ENCODE results near the gene CELF2. TPM values are rescaled to one million over a fixed set of nuclear protein-coding genes. Genes with fewer than 3 reads are reported as not detected.
"Not testable (repeated sequence)": the region's sequence is repeated elsewhere in the genome, so short reads cannot be mapped to it uniquely, and the experiment has no call there.

Gene CELF2
- total and polyA plus RNA-seq, 7 donors: 6.0 to 83.1 (median 48.9) TPM

GRCh38 chr10:11344081-11344480 lies 326.4 kb downstream of the CELF2 start:
- WGBS, 2 donors: 96 to 98% methylated on average over 30 of the region's 30 CpGs
- TF ChIP-seq POLR2A (IDR thresholded peaks at IDR 0.05) (no peak), CTCF (IDR thresholded peaks at IDR 0.05) (no peak), POLR2AphosphoS5 (IDR thresholded peaks at IDR 0.05) (no peak), EP300 (IDR thresholded peaks at IDR 0.05) (no peak)

GRCh38 chr10:11344550-11344949 lies 326.9 kb downstream of the CELF2 start:
- no peak for DNase-seq
- Histone ChIP-seq H3K9me3 (no peaks in the 10 kb centered on the region), H3K4me1 (peaks cover 0 to 14% (median 10%) of the 10 kb centered on the region in 4 donors), H3K27me3 (no peaks in the 10 kb centered on the region), H3K4me3 (no peak overlapping the region), H3K36me3 (no peaks in the 10 kb centered on the region), H3K27ac (no peak overlapping the region)
- intact Hi-C loops (cut with DNase I): no loop called here
- TF ChIP-seq POLR2A (IDR thresholded peaks at IDR 0.05) (no peak), EP300 (IDR thresholded peaks at IDR 0.05) (no peak), CTCF (IDR thresholded peaks at IDR 0.05) (no peak), POLR2AphosphoS5 (IDR thresholded peaks at IDR 0.05) (no peak)
- 84 to 95% methylated on average over 28 of the region's 28 CpGs for WGBS, 2 donors

More at GRCh38 chr10:11344081-11344480, 326.4 kb downstream of the CELF2 start:
- Histone ChIP-seq H3K4me1 (peaks cover 0 to 14% (median 10%) of the 10 kb centered on the region in 4 donors), H3K9me3 (no peaks in the 10 kb centered on the region), H3K27me3 (no peaks in the 10 kb centered on the region), H3K36me3 (no peaks in the 10 kb centered on the region), H3K4me3 (no peak overlapping the region), H3K27ac (no peak overlapping the region)
- intact Hi-C loops (cut with DNase I): no loop called here
- DNase-seq: no peak

- WGBS, 2 donors: 54 to 55% methylated on average over 10 of the region's 10 CpGs
These were observed 327.8 kb downstream of the CELF2 start for GRCh38 chr10:11345224-11346054.

GRCh38 chr10:11347580-11347979 lies 329.9 kb downstream of the CELF2 start:
- intact Hi-C loops (cut with DNase I); H3K36me3 ChIP-seq; DNase-seq; H3K27me3 ChIP-seq; H3K27ac ChIP-seq; H3K4me3 ChIP-seq; H3K9me3 ChIP-seq: not testable (repeated sequence)
- H3K4me1 ChIP-seq: peaks cover 0 to 14% (median 10%) of the 10 kb centered on the region in 4 donors
- WGBS, 2 donors: 92 to 95% methylated on average over 5 of the region's 5 CpGs

More at GRCh38 chr10:11345224-11346054, 327.8 kb downstream of the CELF2 start:
- TF ChIP-seq EP300 (IDR thresholded peaks at IDR 0.05) (no peak), CTCF (IDR thresholded peaks at IDR 0.05) (no peak), POLR2A (IDR thresholded peaks at IDR 0.05) (no peak), POLR2AphosphoS5 (IDR thresholded peaks at IDR 0.05) (peak in 2 of 4 donors; percentile 24 to 38)
- intact Hi-C loops (cut with DNase I): no loop called here
- Histone ChIP-seq H3K27ac (no peak overlapping the region), H3K36me3 (no peaks in the 10 kb centered on the region), H3K4me1 (peaks cover 0 to 14% (median 10%) of the 10 kb centered on the region in 4 donors), H3K4me3 (no peak overlapping the region), H3K27me3 (no peaks in the 10 kb centered on the region), H3K9me3 (no peaks in the 10 kb centered on the region)
- DNase-seq: no peak

GRCh38 chr10:11351801-11352200 lies 334.1 kb downstream of the CELF2 start:
- Histone ChIP-seq H3K27me3 (no peaks in the 10 kb centered on the region), H3K4me3 (no peak overlapping the region), H3K27ac (no peak overlapping the region), H3K9me3 (no peaks in the 10 kb centered on the region), H3K4me1 (no peaks in the 10 kb centered on the region), H3K36me3 (no peaks in the 10 kb centered on the region)
- no peak for DNase-seq
- intact Hi-C loops (cut with DNase I): no loop called here
- 89 to 97% methylated on average over 9 of the region's 9 CpGs for whole genome bisulfite sequencing, 2 donors
- TF ChIP-seq POLR2A (IDR thresholded peaks at IDR 0.05): no peak
- no peak for TF ChIP-seq POLR2AphosphoS5 (IDR thresholded peaks at IDR 0.05)
- TF ChIP-seq CTCF (IDR thresholded peaks at IDR 0.05): no peak
- TF ChIP-seq EP300 (IDR thresholded peaks at IDR 0.05): no peak

Data from sigmoid colon (tissue), 7 donors.